Motor neuron (in vitro differentiated cells): ENCODE measurements around the gene TRIM41. TPM values are rescaled to one million over a fixed set of nuclear protein-coding genes. Genes with fewer than 3 reads are reported as not detected.
"Not testable (repeated sequence)": the region's sequence is repeated elsewhere in the genome, so short reads cannot be mapped to it uniquely, and the experiment has no call there.

Source experiments
- ATAC-seq, 8 experiments: fragments of 200-7000 bp; cut with Tn5 transposase; replicated peaks in 6 of 8; 2 replicates each; pipeline ENCODE4 v1.8.0; 2021; ENCODE audit warnings: mild to moderate bottlenecking in 8 of 8, moderate library complexity in 8 of 8
- H3K27ac ChIP-seq, 2 donors: fragments of 250-450 bp; sonication (Bioruptor Pico); 2 replicates each; pipeline ENCODE4 v1.9.0; 2021; ENCODE audit warnings: antibody characterized with exemption in 2 of 2, mild to moderate bottlenecking in 2 of 2, moderate library complexity in 1 of 2
- H3K4me1 ChIP-seq, 2 donors: fragments of 250-450 bp; sonication (Bioruptor Pico); replicated peaks in 1 of 2; 2 replicates each; pipeline ENCODE4 v1.6.1; 2021; ENCODE audit warnings: antibody characterized with exemption in 2 of 2, mild to moderate bottlenecking in 2 of 2, moderate library complexity in 1 of 2
- H3K4me3 ChIP-seq, 5 donors: fragments of 250-450 bp; sonication (Bioruptor Pico); 2 replicates each; pipeline ENCODE4 v1.9.0; 2021; ENCODE audit warnings: antibody characterized with exemption in 5 of 5, mild to moderate bottlenecking in 5 of 5, moderate library complexity in 4 of 5
- WGBS, 10 experiments: fragments of 450-650 bp; shearing (Covaris generic); methylation state at CpG; one replicate each; pipeline ENCODE4 v1.0.0; 2022; 5-methylcytosine and 5-hydroxymethylcytosine counted together
- in situ Hi-C, 9 experiments: fragments of 400-800 bp; cut with MboI; loops; one replicate each; pipeline ENCODE4 v1.15.0; 2021; ENCODE audit warnings: low sequenced_read_pairs in 9 of 9, low pct_unique_long_range_greater_than_20kb in 2 of 9; ENCODE audit not compliant: unreplicated experiment in 9 of 9
- total RNA-seq, 8 experiments: library from RNA; unstranded; fragments of 300-600 nt; gene quantifications; 2 replicates each; pipeline versions ENCODE4 v1.2.3 to v1.2.4, GENCODE V29; 2022

Gene TRIM41
- total RNA-seq: 10 to 100 TPM; 14.3 to 31.4 (median 24.2) TPM

DNA sequence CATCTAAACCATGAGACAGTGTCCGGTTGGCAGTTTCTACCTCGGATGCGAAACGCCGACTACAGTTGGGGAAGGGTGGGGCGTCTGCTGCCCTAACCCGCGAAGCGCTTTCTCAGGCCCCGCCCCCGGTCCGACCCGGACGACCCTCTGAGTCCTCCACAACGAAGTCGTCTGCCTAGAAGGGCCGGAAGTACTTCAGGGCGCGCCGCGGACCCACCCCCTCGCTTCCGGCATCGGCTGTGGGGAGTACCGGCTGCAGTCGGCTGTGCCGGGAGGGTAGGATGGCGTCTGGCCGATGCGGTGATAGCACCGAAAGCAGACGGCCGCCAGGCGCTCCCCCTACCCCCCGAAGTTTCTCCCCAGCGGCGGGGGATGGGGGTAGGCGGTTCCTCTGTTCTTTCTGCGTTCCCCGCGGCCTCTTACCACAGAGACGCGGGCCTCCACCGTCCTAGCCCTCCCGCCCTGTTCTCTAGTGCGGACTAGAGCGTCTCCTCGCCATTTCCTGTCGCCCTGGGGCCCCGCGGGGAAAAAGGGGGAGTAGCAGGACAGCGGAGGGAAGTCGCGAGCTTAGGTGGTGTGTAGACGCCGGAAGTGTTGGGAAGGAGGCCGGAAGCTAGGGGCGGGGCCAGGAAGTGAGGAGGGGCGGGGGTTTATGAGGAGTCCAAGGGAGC is at the start of gene TRIM41:
Gene TRIM41, plus strand, starts transcription at position 224 of the 671 bp plus-strand sequence. CDS start 719 bp downstream, outside the sequence.
- 0% methylated on average over 1 to 15 of the region's 59 CpGs; no CpG with 5 or more reads in 4 of the 10 experiments for WGBS, 10 experiments
- in situ Hi-C loops: no loop called here
- peak within 1 kb of the TSS; percentile 60 to 97 (median 92) for H3K4me3 ChIP-seq
- peak; percentile 60 to 84 (median 81) for ATAC-seq
- peak within 1 kb of the TSS; percentile 95 to 98 for H3K27ac ChIP-seq
- peaks cover 6 to 10% of the 10 kb centered on the region in 2 donors for H3K4me1 ChIP-seq

- H3K27ac ChIP-seq: no peak overlapping the region
- in situ Hi-C loops: no loop called here
- peak in 3 of 8 experiments; percentile 15 to 67 (median 51) for ATAC-seq
- peak overlapping the region in 3 of 5 donors; percentile 3 to 13 (median 8) for H3K4me3 ChIP-seq
- H3K4me1 ChIP-seq: no peaks in the 10 kb centered on the region
- 0 to 20% (median 5%) methylated on average over 1 to 37 of the region's 50 CpGs for WGBS, 10 experiments
Measured at GRCh38 chr5:181173420-181174342, 49.4 kb upstream of the TRIM41 start.

DNA sequence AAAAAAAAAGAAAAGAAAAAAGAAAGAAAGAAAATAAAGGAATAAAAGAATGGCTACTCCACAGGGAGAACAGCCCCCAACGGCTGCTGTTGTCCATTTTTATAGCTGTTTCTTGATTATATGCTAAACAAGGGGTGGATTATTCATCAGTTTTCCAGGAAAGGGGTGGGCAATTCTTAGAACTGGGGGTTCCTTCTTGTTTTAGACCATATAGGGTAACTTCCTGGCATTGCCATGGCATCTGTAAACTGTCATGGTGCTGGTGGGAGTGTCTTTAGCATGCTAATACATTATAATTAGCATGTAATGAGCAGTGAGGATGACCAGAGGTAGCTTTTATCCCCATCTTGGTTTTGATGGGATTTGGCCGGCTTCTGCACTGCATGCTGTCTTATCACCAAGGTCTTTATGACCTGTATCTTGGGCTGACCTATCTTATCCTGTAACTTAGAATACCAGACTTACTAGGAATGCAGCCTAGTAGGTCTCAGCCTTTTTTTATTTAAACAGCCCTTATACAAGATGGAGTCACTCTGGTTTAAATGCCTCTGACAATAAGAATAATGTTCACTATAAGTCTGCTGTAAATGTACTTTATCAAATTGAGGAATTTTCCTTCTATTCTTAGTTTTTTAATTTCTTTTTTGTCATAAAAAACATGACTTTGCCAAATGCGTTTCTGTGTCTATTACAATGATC is 46.7 kb upstream of the TRIM41 start:
- Histone ChIP-seq H3K27ac (no peak overlapping the region), H3K4me3 (no peak overlapping the region), H3K4me1 (no peaks in the 10 kb centered on the region)
- WGBS, 10 experiments: 40 to 75% (median 65%) methylated on average over 1 to 3 of the region's 3 CpGs
- in situ Hi-C loops: no loop called here
- ATAC-seq: no peak

DNA sequence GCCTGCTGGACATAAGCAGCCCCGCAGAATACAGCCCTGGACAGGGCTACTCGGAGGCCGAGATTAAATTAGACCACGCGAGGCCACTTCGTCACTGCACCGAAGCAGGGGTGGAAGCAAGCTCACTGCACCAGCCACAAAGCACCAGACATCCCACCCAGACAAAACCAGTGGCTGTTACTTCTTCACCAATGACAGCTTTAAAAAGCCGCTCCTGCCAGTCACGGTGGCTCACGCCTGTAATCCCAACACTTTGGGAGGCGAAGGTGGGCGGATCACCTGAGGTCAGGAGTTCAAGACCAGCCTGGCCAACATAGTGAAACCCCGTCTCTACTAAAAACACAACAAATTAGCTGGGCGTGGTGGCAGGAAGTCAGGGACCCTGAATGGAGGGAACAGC is 45.5 kb upstream of the TRIM41 start:
- 37 to 93% (median 70%) methylated on average over 1 to 11 of the region's 14 CpGs; no CpG with 5 or more reads in 1 of the 10 experiments for WGBS, 10 experiments
- ATAC-seq, in situ Hi-C loops: not testable (repeated sequence)

DNA sequence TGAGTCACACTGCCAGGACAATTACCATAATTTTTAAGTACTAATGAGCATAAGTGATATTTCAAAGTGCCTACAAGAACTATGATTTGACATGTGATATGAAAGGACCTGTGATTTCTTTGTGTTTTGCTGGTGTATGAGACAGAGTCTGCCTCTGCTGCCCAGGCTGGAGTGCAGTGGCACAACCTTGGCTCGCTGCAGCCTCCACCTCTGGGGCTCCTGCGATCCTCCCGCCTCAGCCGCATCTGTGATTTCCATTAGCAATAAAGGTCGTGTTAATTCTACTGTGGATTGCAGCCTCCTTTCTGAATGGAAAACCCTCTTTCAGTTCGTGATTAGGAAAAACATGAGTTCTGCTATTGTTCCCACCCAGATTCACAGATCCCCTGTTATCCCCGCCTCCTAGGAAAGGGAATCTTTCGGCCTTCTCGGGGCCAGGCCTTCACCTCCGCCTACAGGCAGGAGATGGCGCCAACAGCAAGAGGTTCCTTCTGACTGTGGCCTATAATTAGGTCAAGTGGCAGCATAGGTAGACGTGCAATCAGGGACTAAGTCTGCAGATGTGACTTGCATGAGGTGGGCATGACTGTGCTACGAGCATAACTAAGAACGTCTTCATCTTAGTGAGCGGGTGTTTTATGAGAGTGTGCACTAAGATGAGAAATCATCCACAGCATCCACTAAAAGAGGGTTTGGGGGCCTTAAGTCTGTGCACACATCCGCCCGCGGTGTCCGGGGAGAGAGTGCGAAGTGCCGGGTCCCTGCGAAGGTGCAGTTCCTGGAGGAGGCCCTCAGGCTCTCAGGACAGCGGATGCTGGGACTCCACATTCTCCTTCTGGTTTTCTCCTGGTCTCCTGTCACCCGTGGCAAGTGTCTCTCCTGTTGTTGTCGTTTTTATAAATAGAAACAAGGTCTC is 41.2 kb upstream of the TRIM41 start:
- H3K27ac ChIP-seq: no peak overlapping the region

More for the DNA sequence above, 45.5 kb upstream of the TRIM41 start:
- not testable (repeated sequence) for H3K4me3 ChIP-seq, H3K27ac ChIP-seq, H3K4me1 ChIP-seq

GRCh38 chr5:181182651-181183050 is 40.4 kb upstream of the TRIM41 start:
- H3K27ac ChIP-seq: no peak overlapping the region
- ATAC-seq: no peak
- in situ Hi-C loops: no loop called here

More for the DNA sequence above, 41.2 kb upstream of the TRIM41 start:
- 35 to 100% (median 88%) methylated on average over 2 to 13 of the region's 25 CpGs; no CpG with 5 or more reads in 2 of the 10 experiments for WGBS, 10 experiments
- ATAC-seq: peak; percentile 55 to 90 (median 80)
- Histone ChIP-seq H3K4me3 (no peak overlapping the region), H3K4me1 (no peaks in the 10 kb centered on the region)
- in situ Hi-C loops: no loop called here

GRCh38 chr5:181184845-181185216 is 38.2 kb upstream of the TRIM41 start:
- in situ Hi-C loops: no loop called here
- Histone ChIP-seq H3K4me3 (no peak overlapping the region), H3K27ac (no peak overlapping the region), H3K4me1 (no peaks in the 10 kb centered on the region)
- no peak for ATAC-seq
- 0 to 100% (median 83%) methylated on average over 1 to 16 of the region's 16 CpGs; no CpG with 5 or more reads in 1 of the 10 experiments for WGBS, 10 experiments

More at GRCh38 chr5:181182651-181183050, 40.4 kb upstream of the TRIM41 start:
- no peak overlapping the region for H3K4me3 ChIP-seq
- no peaks in the 10 kb centered on the region for H3K4me1 ChIP-seq
- WGBS, 10 experiments: 93 to 100% (median 100%) methylated on average over 1 to 9 of the region's 12 CpGs; no CpG with 5 or more reads in 2 of the 10 experiments

DNA sequence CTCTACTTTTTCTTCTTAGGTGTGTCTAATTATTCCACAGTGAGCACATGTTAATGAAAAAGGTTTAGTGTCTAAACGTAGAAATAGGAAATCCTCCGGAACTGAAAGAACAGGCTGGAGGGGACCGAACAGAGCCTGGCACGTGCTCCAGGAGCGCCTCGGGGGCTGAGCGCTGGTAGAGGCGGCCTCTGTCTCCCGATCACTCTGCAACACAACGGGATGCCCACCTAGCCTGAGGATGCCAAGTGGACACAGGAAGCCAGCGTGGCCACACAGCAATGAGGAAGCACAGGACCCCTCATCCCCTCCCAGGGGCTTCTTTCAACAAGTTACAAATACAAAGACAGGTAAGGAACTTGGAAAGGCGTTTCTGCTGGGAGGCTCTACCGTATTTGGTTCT is 37.5 kb upstream of the TRIM41 start:
- in situ Hi-C loops: no loop called here
- Histone ChIP-seq H3K4me1 (no peaks in the 10 kb centered on the region), H3K4me3 (no peak overlapping the region), H3K27ac (no peak overlapping the region)
- WGBS, 10 experiments: 88 to 100% (median 93%) methylated on average over 2 to 11 of the region's 13 CpGs; no CpG with 5 or more reads in 2 of the 10 experiments
- ATAC-seq: no peak

- WGBS, 10 experiments: 79 to 100% (median 97%) methylated on average over 1 to 5 of the region's 6 CpGs; no CpG with 5 or more reads in 2 of the 10 experiments
- ATAC-seq: no peak
- Histone ChIP-seq H3K27ac (no peak overlapping the region), H3K4me3 (no peak overlapping the region), H3K4me1 (no peaks in the 10 kb centered on the region)
- in situ Hi-C loops: no loop called here
Measured at GRCh38 chr5:181186022-181186421, 37.1 kb upstream of the TRIM41 start.

- Histone ChIP-seq H3K4me1 (no peaks in the 10 kb centered on the region), H3K4me3 (peak overlapping the region; percentile 59 to 82 (median 66)), H3K27ac (no peak overlapping the region)
- WGBS, 10 experiments: 0 to 70% (median 24%) methylated on average over 1 to 8 of the region's 8 CpGs; no CpG with 5 or more reads in 2 of the 10 experiments
- in situ Hi-C loops: no loop called here
- ATAC-seq: no peak
Measured at GRCh38 chr5:181186986-181187499, 36.0 kb upstream of the TRIM41 start.

DNA sequence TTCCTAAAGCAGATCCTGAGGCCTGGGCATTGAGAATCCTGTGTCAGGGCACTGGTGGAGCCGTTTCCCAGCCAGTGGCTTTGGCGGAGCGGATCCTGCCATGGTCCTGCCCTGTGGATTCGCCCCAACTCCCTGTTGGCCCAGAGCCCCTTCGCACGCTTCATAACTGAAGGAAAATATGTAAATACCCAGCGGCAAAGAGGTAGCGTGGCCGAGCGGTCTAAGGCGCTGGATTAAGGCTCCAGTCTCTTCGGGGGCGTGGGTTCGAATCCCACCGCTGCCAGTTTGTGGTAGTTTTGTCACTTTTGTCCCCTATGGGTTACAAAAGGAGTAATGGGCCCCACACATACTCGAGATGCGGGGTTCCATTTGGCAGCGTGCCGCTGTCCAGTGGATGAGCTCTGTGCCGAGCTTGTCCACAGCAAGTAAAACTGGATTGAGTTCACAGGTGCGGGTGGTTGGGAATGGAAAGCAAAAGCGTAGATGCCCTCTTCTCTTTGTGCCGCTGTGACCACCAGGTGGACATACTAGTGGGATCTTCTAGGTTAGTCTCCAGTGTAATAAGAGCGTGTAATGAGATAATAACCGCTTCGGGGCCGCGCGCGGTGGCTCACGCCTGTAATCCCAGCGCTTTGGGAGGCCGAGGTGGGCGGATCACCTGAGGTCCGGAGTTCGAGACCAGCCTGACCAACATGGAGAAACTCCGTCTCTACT is 35.4 kb upstream of the TRIM41 start:
- Histone ChIP-seq H3K4me1 (peaks cover 3% of the 10 kb centered on the region in 2 donors), H3K4me3 (peak overlapping the region; percentile 59 to 82 (median 66)), H3K27ac (no peak overlapping the region)
- peak; percentile 2 to 41 (median 20) for ATAC-seq
- WGBS, 10 experiments: 0 to 13% (median 2%) methylated on average over 1 to 29 of the region's 37 CpGs; no CpG with 5 or more reads in 1 of the 10 experiments
- in situ Hi-C loops: no loop called here
